K562 (cell line): ENCODE results near the gene ANKEF1. TPM values are rescaled to one million over a fixed set of nuclear protein-coding genes. Genes with fewer than 3 reads are reported as not detected.

Experiments
- ATAC-seq: fragments of 200-7000 bp; cut with Tn5 transposase; 3 replicates; pipeline ENCODE4 v1.9.1; 2020; ENCODE audit warnings: moderate library complexity
- BruUV-seq: library from RNA; stranded (reverse); fragments of 400-500 nt; replicated peaks from 2 replicates; lab custom pipeline; 2021; lab: Mats Ljungman, UMichigan
- CTCF ChIA-PET: fragments of 300-600 bp; formaldehyde crosslinking; extraction: SDS; loops from one replicate; lab custom pipeline; 2021; ENCODE audit warnings: low intra/inter-chr PET ratio; lab: Yijun Ruan, JAX
- POLR2A ChIA-PET: fragments of 300-600, 350-650 bp; sonication (Branson Sonifier 250); formaldehyde crosslinking; extraction: SDS; loops from one replicate; lab custom pipeline; 2021; ENCODE audit warnings: antibody characterized with exemption, inconsistent platforms; lab: Yijun Ruan, JAX
- DNase-seq, 4 experiments: peaks; one replicate each; pipeline versions ENCODE4 v3.0.0 to v3.0.0-alpha.2; 2011 to 2018; ENCODE audit warnings: low spot score in 3 of 4, mixed read lengths in 3 of 4; ENCODE audit errors: extremely low read depth in 1 of 4
- FAIRE-seq: peaks from 2 replicates; lab custom pipeline; 2011; peaks lifted over from hg19 to GRCh38; lab: Jason Lieb, UNC
- H2AFZ ChIP-seq: 2 replicates; pipeline ENCODE4 v1.6.0; 2011; ENCODE audit warnings: low read depth, low read length, control low read depth, inconsistent platforms
- H3K27ac ChIP-seq: fragments of 200-600 bp; 3 replicates; pipeline ENCODE4 v1.8.0; 2011; ENCODE audit warnings: low read depth, mild to moderate bottlenecking, control low read depth, inconsistent platforms, low read length, moderate library complexity, mixed read lengths; ENCODE audit errors: extremely low read depth
- H3K27me3 ChIP-seq, 2 experiments: fragments of 300-600 bp in 1 of 2; 2 replicates in 1 of 2; 3 replicates in 1 of 2; pipeline versions ENCODE4 v1.6.0 to v1.8.0; 2011; ENCODE audit warnings: inconsistent platforms in 2 of 2, low read length in 2 of 2, mild to moderate bottlenecking in 1 of 2, mixed read lengths in 1 of 2, moderate library complexity in 1 of 2; ENCODE audit not compliant: control insufficient read depth in 2 of 2, insufficient read depth in 2 of 2
- H3K36me3 ChIP-seq: fragments of 300-600 bp; 3 replicates; pipeline ENCODE4 v1.8.0; 2011; ENCODE audit warnings: mild to moderate bottlenecking, low read length, inconsistent platforms; ENCODE audit not compliant: control insufficient read depth, insufficient read depth
- H3K4me1 ChIP-seq, 2 experiments: fragments of 200-600 bp in 1 of 2; replicated peaks in 1 of 2; 2 replicates in 1 of 2; 3 replicates in 1 of 2; pipeline versions ENCODE4 v1.5.1 to v1.8.0; 2011; ENCODE audit warnings: inconsistent platforms in 2 of 2, low read length in 2 of 2, mild to moderate bottlenecking in 1 of 2, mixed read lengths in 1 of 2, moderate library complexity in 1 of 2; ENCODE audit not compliant: control insufficient read depth in 2 of 2, insufficient read depth in 2 of 2
- H3K4me2 ChIP-seq: 2 replicates; pipeline ENCODE4 v1.6.1; 2011; ENCODE audit warnings: low read length, control low read depth, inconsistent platforms, mixed read lengths; ENCODE audit not compliant: insufficient read depth
- H3K4me3 ChIP-seq: fragments of 200-600 bp; sonication (generic), shearing (Covaris generic); 2 replicates; pipeline ENCODE4 v1.5.1; 2016; ENCODE audit warnings: control low read depth, inconsistent platforms
- H3K79me2 ChIP-seq: fragments of 200-600 bp; 3 replicates; pipeline ENCODE4 v1.8.0; 2011; ENCODE audit warnings: low read length, inconsistent platforms; ENCODE audit not compliant: control insufficient read depth, insufficient read depth
- H3K9ac ChIP-seq, 2 experiments: 2 replicates each; pipeline versions ENCODE4 v1.6.0 to v1.6.1; 2011; ENCODE audit warnings: low read depth in 2 of 2, low read length in 2 of 2, control low read depth in 1 of 2, inconsistent platforms in 1 of 2, mild to moderate bottlenecking in 1 of 2, mixed read lengths in 1 of 2; ENCODE audit not compliant: insufficient read depth in 1 of 2
- H3K9me1 ChIP-seq: one replicate; pipeline ENCODE4 v1.6.0; 2011; ENCODE audit warnings: inconsistent platforms, mild to moderate bottlenecking, low read length, moderate library complexity; ENCODE audit not compliant: control insufficient read depth, insufficient read depth
- H3K9me3 ChIP-seq: replicated peaks from 2 replicates; pipeline ENCODE4 v1.5.1; 2011; ENCODE audit warnings: low read depth, low read length, inconsistent platforms; ENCODE audit not compliant: control insufficient read depth, insufficient read depth
- H4K20me1 ChIP-seq: replicated peaks from 2 replicates; pipeline ENCODE4 v1.6.1; 2011; ENCODE audit warnings: low read length, inconsistent platforms, mixed read lengths; ENCODE audit not compliant: control insufficient read depth, insufficient read depth
- FOXA1 ChIP-seq: fragments of 450-650 bp; IDR thresholded peaks from 2 replicates; pipeline ENCODE4 v1.6.1; 2016; ENCODE audit warnings: mild to moderate bottlenecking, borderline replicate concordance
- KLF10 ChIP-seq: fragments of 250-450 bp; sonication (Bioruptor Pico); IDR thresholded peaks from 2 replicates; pipeline ENCODE4 v1.6.1; 2021; ENCODE audit warnings: matching md5 sums
- LCOR ChIP-seq: sonication (generic); formaldehyde crosslinking; IDR thresholded peaks from 2 replicates; pipeline ENCODE4 v1.8.0; 2022; ENCODE audit warnings: mild to moderate bottlenecking, missing genetic modification reagents
- MTA2 ChIP-seq: fragments of 450-650 bp; IDR thresholded peaks from 2 replicates; pipeline ENCODE4 v1.6.1; 2016; ENCODE audit warnings: low read depth
- POLR2H ChIP-seq: IDR thresholded peaks from 2 replicates; pipeline ENCODE4 v1.6.1; 2016; ENCODE audit warnings: missing genetic modification characterization, low read depth, mild to moderate bottlenecking, control low read depth, missing compliant biosample characterization, moderate library complexity
- ZNF561 ChIP-seq: fragments of 450-650 bp; formaldehyde crosslinking; conservative IDR thresholded peaks from 2 replicates; pipeline ENCODE4 v1.4.0; 2020; ENCODE audit warnings: mild to moderate bottlenecking, moderate library complexity
- ZNF586 ChIP-seq: fragments of 450-650 bp; formaldehyde crosslinking; conservative IDR thresholded peaks from 2 replicates; pipeline ENCODE4 v1.4.0; 2020; ENCODE audit warnings: mild to moderate bottlenecking, moderate library complexity
- ZNF668 ChIP-seq: fragments of 250-450 bp; sonication (Bioruptor Pico); IDR thresholded peaks from 2 replicates; pipeline ENCODE4 v1.8.0; 2022; ENCODE audit warnings: mild to moderate bottlenecking, inconsistent platforms
- in situ Hi-C: fragments of 300-500 bp; cut with MboI; formaldehyde crosslinking; loops from 4 replicates; pipeline ENCODE4 v1.15.0; 2018; ENCODE audit warnings: inconsistent platforms, mixed read lengths
- intact Hi-C: fragments of 100-400 bp; cut with micrococcal nuclease; formaldehyde crosslinking; loops from 2 replicates; pipeline ENCODE4 v1.14.2; 2022
- polyA plus RNA-seq, 8 experiments: library from polyadenylated mRNA; depleted of rRNA in 4 of 8; stranded (reverse) in 5 of 8; unstranded in 3 of 8; fragments of >200 nt; fragmentation: Nextera tagmentation in 2 of 8; fragmentation: Illumina TruSeq in 1 of 8; extraction: Ambion mirVana in 2 of 8; extraction: Trizol in 1 of 8; gene quantifications; 2 replicates each; pipeline versions ENCODE4 v1.2.1 to v1.2.3, GENCODE V29; 2011 to 2014; ENCODE audit warnings: inconsistent platforms in 1 of 8, missing spikeins in 1 of 8
- total RNA-seq, 7 experiments: library from RNA; depleted of rRNA in 6 of 7; stranded (reverse); fragments of >200 nt in 6 of 7; fragmentation: Illumina TruSeq in 2 of 7; extraction: Trizol in 2 of 7; gene quantifications; 2 replicates each; pipeline versions ENCODE4 v1.2.1 to v1.2.3, GENCODE V29; 2011 to 2021; ENCODE audit warnings: low replicate concordance in 1 of 7
- TF ChIP-seq, protein P1 (sequence below): sonication (generic); formaldehyde crosslinking; IDR thresholded peaks from 2 replicates; pipeline ENCODE4 v1.8.1; 2022; ENCODE audit warnings: missing genetic modification reagents
- TF ChIP-seq, protein P2 (sequence below): fragments of 450-650 bp; conservative IDR thresholded peaks from 2 replicates; pipeline ENCODE4 v1.6.1; 2016; ENCODE audit warnings: missing genetic modification characterization, low read depth, mild to moderate bottlenecking, control low read depth, missing compliant biosample characterization
- TF ChIP-seq, protein P3 (sequence below): sonication (generic); formaldehyde crosslinking; IDR thresholded peaks from 2 replicates; pipeline ENCODE4 v1.8.0; 2022; ENCODE audit warnings: mild to moderate bottlenecking, missing genetic modification reagents

ANKEF1 gene
- total and polyA plus RNA-seq, 9 of the 15 experiments (the other 6 are each of a cell fraction or from before 2014, with no cell fraction given), result 0.35 to 2.1 (median 1.7) TPM

DNA sequence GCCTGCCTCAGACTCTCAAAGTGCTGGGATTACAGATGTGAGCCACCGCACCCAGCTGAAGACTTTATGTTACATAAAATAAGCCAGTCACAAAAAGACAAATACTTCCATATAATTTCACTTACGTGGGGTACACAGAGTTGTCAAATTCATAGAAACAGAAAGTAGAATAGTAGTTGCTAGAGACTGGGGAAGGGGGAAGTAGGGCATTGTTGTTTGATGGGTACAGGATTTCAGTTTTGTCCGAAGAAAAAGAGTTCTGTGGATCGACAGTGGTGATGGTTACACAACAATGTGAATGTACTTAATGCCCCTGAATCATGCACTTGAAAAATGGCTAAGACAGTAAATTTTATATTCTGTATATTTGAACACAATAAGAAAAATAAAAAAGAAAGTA is 41.6 kb upstream of the ANKEF1 start (continued):
- TF ChIP-seq FOXA1, result no peak
- no peak for TF ChIP-seq KLF10 (CRISPR knock-in tag)
- TF ChIP-seq MTA2, result no peak
- TF ChIP-seq, all 486 proteins: peak for 0

DNA sequence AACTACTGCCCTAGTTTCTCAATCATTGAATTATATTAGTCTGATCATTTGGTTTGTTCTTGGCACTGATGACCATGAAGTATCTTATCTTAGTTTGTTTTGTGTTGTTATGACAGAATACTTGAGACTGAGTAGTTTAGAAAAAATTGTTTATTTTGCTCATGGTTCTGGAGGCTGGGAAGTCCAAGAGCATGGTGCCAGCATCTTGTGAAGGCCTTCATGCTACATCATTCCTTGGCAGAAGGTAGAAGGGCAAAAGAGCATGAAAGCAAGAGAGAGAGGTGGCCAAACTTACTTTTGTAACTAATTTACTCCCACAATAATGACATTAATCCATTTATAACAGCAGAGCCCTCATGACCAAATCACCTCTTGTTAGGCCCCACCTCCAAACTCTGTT is 40.1 kb upstream of the ANKEF1 start:
- H3K36me3 ChIP-seq, result no peaks in the 10 kb centered on the region

More for the DNA sequence above, 40.1 kb upstream of the ANKEF1 start:
- no peak overlapping the region for H3K27ac ChIP-seq
- FAIRE-seq (no peak), DNase-seq (no peak), ATAC-seq (no peak)
- in situ Hi-C loops, result no loop called here
- CTCF ChIA-PET, result no interaction called here
- H3K79me2 ChIP-seq, result no peaks in the 10 kb centered on the region
- H3K9ac ChIP-seq, result no peak overlapping the region
- intact Hi-C loops, result no loop called here
- H3K9me1 ChIP-seq, result no peaks in the 10 kb centered on the region
- POLR2A ChIA-PET, result no interaction called here
- H3K27me3 ChIP-seq, result no peaks in the 10 kb centered on the region
- TF ChIP-seq, protein P1, sequence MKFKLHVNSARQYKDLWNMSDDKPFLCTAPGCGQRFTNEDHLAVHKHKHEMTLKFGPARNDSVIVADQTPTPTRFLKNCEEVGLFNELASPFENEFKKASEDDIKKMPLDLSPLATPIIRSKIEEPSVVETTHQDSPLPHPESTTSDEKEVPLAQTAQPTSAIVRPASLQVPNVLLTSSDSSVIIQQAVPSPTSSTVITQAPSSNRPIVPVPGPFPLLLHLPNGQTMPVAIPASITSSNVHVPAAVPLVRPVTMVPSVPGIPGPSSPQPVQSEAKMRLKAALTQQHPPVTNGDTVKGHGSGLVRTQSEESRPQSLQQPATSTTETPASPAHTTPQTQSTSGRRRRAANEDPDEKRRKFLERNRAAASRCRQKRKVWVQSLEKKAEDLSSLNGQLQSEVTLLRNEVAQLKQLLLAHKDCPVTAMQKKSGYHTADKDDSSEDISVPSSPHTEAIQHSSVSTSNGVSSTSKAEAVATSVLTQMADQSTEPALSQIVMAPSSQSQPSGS, result no peak
- TF ChIP-seq ZNF586 (CRISPR knock-in tag) (no peak), ZNF561 (no peak), POLR2H (tag) (no peak), ZNF668 (CRISPR knock-in tag) (no peak), LCOR (CRISPR knock-in tag) (no peak)
- TF ChIP-seq, protein P2, sequence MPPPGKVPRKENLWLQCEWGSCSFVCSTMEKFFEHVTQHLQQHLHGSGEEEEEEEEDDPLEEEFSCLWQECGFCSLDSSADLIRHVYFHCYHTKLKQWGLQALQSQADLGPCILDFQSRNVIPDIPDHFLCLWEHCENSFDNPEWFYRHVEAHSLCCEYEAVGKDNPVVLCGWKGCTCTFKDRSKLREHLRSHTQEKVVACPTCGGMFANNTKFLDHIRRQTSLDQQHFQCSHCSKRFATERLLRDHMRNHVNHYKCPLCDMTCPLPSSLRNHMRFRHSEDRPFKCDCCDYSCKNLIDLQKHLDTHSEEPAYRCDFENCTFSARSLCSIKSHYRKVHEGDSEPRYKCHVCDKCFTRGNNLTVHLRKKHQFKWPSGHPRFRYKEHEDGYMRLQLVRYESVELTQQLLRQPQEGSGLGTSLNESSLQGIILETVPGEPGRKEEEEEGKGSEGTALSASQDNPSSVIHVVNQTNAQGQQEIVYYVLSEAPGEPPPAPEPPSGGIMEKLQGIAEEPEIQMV (tag), result no peak
- TF ChIP-seq, protein P3, sequence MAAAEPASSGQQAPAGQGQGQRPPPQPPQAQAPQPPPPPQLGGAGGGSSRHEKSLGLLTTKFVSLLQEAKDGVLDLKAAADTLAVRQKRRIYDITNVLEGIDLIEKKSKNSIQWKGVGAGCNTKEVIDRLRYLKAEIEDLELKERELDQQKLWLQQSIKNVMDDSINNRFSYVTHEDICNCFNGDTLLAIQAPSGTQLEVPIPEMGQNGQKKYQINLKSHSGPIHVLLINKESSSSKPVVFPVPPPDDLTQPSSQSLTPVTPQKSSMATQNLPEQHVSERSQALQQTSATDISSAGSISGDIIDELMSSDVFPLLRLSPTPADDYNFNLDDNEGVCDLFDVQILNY (CRISPR knock-in tag), result no peak
- no TSS peak for BruUV-seq
- H3K4me3 ChIP-seq, result no peak overlapping the region
- H4K20me1 ChIP-seq, result no peaks in the 10 kb centered on the region
- no peaks in the 10 kb centered on the region for H3K9me3 ChIP-seq
- H3K4me1 ChIP-seq, result no peaks in the 10 kb centered on the region
- H2AFZ ChIP-seq, result no peak overlapping the region
- no peak overlapping the region for H3K4me2 ChIP-seq
